Activated CD8-positive, alpha-beta memory T cell treated with anti-CD3 and anti-CD28 coated beads, Interleukin-2, amount 50 U/mL, for 4 hours (primary cell): ENCODE results near the gene POLK.
"Not testable (repeated sequence)": the region's sequence is repeated elsewhere in the genome, so short reads cannot be mapped to it uniquely, and the experiment has no call there.

Source experiments
- DNase-seq: peaks from one replicate; pipeline ENCODE4 v3.0.0-alpha.2; 2020

The POLK gene

GRCh38 chr5:75552764-75553163 is 41.1 kb downstream of the POLK start:
- no peak for DNase-seq

GRCh38 chr5:75553358-75553757 is 41.7 kb downstream of the POLK start:
- no peak for DNase-seq

- DNase-seq = no peak
Observed at GRCh38 chr5:75558221-75558620, 46.5 kb downstream of the POLK start.

DNA sequence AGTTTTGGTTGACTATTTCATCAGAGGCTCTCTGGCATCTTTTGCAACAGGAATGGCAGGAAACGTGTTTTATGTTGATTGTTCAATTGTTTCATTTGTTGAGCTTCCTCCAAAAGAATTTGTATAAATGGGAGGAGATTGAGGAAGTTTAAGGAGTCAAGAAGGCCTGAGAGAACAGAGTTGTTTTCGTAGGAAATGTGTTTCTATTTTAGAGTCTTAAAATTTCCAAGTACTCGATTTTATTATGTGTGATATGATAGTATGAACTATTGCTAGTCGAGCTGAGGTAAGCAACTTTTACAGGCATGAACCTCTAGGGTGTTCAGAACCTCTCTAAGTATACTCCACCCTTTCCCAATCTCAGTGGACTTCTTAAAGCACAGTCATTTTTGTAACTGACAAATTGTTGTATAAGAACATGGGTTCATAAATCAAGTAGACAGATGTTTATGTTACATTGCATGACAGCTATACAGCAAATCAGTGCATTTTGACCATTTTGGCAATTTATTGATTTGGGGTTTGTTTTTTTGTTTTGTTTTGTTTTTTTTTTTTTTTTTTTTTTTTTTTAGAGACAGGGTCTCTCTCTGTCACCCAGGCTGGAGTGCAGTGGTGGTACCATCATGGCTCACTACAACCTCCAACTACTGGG is 47.4 kb downstream of the POLK start:
- DNase-seq = no peak

DNA sequence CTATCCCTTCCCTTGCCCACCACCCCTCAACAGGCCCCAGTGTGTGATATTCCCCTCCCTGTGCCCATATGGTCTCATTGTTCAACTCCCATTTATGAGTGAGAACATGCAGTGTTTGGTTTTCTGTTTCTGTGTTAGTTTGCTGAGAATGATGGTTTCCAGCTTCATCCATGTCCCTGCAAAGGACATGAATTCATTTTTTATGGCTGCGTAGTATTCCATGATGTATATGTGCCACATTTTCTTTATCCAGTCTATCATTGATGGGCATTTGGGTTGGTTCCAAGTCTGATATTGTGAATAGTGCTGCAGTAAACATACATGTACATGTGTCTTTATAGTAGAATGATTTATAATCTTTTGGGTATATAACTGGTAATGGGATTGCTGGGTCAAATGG is 49.0 kb downstream of the POLK start:
- DNase-seq = not testable (repeated sequence)

DNA sequence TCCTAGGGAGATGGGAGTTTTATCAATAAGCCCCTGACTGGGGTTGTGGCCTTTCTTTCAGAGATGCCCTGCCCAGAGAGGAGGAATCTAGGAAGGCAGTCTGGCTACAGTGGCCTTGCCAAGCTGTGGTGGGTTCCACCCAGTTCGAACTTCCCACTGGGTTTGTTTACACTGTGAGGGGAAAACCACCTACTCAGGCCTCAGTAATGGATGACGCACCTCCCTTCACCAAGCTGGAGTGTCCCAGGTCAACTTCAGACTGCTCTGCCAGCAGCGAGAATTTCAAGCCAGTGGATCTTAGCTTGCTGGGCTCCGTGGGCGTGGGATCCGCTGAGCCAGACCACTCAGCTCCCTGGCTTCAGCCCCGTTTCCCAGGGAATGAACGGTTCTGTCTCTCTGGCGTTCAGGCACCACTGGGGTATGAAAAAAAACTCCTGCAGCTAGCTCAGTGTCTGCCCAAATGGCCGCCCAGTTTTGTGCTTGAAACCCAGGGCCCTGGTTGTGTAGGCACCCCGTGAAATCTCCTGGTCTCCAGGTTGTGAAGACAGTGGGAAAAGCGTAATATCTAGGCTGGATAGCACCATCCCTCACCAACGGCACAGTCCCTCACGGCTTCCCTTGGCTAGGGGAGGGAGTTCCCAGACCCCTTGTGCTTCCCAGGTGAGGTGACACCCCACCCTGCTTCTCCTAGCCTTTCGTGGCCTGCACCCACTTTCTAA is 54.5 kb downstream of the POLK start:
- not testable (repeated sequence) for DNase-seq

DNA sequence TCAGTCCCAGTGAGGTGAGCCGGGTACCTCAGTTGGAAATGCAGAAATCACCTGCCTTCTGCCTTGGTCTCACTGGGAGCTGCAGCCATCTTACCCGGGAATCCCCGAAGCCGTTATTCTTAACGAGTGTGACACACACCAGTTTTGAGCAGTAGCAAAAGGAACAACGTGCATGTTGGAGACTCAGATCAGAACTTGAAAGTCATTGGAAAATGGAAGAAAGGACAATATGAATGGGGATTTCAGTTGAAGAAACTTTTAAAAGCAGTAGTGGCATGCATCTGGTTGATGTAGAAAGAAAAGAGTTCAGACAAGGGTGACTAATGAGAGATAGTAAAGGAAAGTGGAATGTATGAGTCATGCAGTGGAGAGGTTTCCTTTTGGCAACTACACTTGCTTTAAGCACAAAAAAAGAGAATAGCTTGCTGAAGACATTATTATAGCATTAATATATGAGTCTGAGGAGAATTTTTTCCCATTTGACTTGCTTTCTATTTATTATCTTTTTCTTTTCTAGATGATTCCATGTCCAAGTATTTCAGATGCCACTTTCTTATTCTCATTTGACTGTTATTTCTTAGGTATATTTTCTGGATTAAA is 55.1 kb downstream of the POLK start:
- peak; percentile 18 for DNase-seq

DNA sequence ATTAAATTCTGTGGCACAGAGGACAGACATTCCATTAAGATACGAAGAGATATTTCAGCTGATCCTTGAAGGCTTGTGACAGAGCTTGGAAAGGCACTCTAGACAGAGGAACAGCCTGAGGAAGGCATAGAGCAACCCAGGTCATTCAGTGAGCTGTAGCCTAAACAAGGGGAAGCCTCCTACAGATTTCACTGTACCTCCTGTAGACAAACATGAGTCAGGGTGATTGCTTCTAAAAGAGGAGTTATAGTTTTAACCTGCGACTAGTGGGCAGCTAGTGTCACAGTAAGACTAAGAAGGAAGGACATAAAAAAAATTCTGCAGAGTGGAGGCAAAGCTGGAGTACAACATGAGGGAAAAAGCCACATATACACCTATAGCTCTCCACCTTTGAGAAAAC is 56.0 kb downstream of the POLK start:
- DNase-seq = no peak

- no peak for DNase-seq
Observed at GRCh38 chr5:75568202-75568601, 56.5 kb downstream of the POLK start.

- no peak for DNase-seq
Observed at GRCh38 chr5:75571547-75571946, 59.9 kb downstream of the POLK start.

DNA sequence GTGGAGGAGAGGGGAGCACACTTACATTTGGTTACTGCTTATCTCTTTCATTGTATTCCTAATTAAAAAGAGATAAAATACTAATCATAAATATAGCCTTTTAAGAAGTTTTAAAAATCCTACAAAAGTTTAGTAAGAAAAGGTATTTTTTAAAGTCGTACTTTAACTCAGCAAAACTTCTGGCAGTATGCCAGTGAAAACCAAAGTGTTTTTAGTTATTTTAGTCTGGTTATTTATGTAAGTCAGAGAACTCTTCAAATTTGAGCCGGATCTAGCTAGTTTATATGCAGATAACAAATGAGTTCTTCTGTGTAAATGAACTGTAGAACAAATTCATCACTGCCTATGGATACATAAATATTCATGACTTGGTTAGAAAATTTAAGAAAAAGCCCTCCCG is 63.1 kb downstream of the POLK start:
- DNase-seq = no peak

- DNase-seq = not testable (repeated sequence)
Observed at GRCh38 chr5:75578280-75578679, 66.6 kb downstream of the POLK start.

- DNase-seq = no peak
Observed at GRCh38 chr5:75584641-75585040, 73.0 kb downstream of the POLK start.

GRCh38 chr5:75588666-75589065 is 77.0 kb downstream of the POLK start:
- no peak for DNase-seq

GRCh38 chr5:75600535-75600934 is 88.8 kb downstream of the POLK start:
- DNase-seq = no peak

- no peak for DNase-seq
Observed at GRCh38 chr5:75601567-75601966, 89.9 kb downstream of the POLK start.

DNA sequence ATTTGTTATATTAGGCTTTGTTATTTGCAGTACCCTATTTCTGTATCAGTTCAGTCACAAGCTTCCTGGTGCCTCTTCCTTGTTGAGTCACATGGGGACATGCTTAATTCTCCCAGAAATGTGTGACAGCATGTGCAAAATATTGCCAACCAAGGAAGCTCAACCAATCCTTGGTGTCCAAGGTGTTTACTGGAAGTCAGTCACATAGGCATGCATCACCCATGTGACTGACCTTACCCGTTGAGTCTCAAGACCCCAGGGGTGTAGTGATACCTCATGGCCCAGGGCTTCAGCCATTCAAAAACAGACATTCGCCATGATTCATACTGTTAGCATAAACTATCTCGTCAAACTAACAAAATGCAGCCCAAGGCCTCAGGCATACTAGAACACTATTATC is 90.3 kb downstream of the POLK start:
- DNase-seq = no peak

DNA sequence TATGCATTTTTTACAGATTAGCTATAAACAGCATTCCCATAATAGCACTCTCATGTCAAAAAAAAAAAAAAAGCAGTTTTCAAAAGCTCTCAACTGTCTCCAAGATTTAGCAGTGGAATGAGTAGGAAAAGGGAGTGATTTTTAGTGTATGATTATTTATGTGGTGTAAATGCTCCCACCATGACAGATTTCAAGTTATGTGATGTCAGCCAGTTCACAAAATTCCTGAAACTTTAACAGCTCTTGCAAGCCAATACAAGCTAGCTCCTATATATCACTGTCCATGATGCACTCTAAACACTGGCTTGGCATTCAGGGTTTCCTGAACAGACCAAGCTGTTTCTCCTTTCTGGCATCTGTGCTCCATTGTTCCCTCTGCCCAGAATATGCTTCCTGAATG is 91.7 kb downstream of the POLK start:
- no peak for DNase-seq

DNA sequence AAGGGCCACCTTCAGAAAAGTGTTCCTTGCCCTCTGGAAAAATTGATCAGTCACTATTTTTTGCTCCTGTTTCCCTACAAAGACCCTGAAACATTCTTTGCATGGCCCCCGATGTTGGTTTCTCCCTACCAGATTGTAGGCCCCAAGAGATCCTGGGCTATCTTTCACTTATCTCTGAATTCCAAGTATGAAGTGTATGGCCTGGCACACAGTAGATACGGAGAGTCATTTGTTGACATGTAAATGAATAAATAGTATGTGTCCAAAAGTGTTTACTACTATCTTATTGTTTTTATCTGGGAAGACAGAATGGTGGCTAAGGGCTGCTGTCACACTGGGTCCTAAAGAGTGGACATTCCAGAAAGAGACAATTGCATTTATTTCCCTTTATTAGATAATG is 92.1 kb downstream of the POLK start:
- no peak for DNase-seq

DNA sequence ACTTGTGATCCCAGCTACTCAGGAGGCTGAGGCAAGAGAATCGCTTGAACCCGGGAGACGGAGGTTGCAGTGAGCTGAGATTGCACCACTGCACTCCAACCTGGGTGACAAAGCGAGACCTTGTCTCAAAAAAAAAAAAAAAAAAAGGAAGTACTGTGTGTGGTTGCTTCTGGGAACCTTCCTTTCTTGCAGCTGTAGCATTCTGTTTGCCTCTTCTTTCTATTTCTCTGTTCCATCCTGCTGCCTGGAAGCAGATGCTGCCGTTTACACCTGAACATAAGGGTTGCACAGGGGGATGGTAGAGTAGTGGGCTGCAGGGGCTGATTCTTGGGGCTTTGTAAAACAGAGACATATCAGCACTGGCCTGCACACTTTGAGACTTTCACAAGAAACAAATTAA is 95.7 kb downstream of the POLK start:
- DNase-seq = not testable (repeated sequence)

DNA sequence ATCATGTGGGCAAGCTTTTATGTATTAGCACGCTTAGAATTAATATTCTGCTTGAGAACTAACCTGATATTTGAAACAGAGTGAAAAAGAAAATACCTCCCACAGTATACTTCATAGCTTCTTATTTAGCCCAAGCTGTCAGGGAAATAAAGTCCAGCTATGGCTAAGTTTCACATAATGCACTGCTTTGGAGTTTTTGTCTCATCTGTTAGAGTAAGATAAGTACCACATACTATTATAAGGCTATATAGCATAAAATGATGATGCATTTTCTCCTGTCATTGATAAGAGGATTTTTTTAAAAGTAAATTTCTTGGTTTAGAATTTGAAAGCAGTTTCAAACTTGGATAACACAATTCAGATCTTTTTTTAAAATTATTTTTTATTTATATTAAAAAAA is 97.2 kb downstream of the POLK start:
- no peak for DNase-seq

DNA sequence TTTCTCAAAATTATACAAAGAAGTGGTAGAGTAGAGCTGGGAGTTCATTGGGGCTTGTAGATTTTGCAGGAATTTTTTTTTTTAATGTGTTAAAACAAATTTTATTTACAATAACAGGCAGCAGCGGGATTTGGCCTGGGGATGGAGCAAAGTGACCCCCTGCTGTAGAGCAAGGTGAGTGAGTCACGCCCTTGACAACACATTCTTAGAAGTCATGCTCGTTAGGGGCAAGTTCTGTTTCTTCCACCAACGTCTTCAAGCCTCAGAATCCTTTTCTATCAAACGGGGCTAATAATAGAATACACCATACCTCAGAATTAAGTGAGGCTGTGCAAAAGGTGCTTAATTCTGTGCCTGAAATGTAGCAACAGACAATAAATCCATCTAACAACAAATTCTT is 98.5 kb downstream of the POLK start:
- DNase-seq = no peak

DNA sequence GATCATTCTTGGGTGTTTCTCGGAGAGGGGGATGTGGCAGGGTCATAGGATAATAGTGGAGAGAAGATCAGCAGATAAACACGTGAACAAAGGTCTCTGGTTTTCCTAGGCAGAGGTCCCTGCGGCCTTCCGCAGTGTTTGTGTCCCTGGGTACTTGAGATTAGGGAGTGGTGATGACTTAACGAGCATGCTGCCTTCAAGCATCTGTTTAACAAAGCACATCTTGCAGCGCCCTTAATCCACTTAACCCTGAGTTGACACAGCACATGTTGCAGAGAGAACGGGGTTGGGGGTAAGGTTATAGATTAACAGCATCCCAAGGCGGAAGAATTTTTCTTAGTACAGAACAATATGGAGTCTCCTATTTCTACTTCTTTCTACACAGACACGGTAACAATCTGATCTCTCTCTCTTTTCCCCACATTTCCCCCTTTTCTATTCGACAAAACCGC is 99.2 kb downstream of the POLK start:
- DNase-seq = not testable (repeated sequence)
